GM18498 (cell line): Measurements from ENCODE around the gene CCDC110.

Experiments used
- ATAC-seq: cut with Tn5 transposase; IDR thresholded peaks from one replicate; pipeline ENCODE4 v1.9.1; 2021; ENCODE audit warnings: mild to moderate bottlenecking, moderate library complexity; ENCODE audit not compliant: unreplicated experiment

CCDC110 gene

GRCh38 chr4:185424905-185425646 lies 46.5 kb downstream of the CCDC110 start:
- ATAC-seq = peak; percentile 2

- no peak for ATAC-seq
Observed at GRCh38 chr4:185421366-185422124, 50.0 kb downstream of the CCDC110 start.

- no peak for ATAC-seq
Observed at GRCh38 chr4:185416955-185417354, 54.6 kb downstream of the CCDC110 start.

- ATAC-seq = no peak
Observed at GRCh38 chr4:185412412-185412811, 59.1 kb downstream of the CCDC110 start.

GRCh38 chr4:185411849-185412248 lies 59.7 kb downstream of the CCDC110 start:
- ATAC-seq = no peak

- ATAC-seq = no peak
Observed at GRCh38 chr4:185408432-185408831, 63.1 kb downstream of the CCDC110 start.

- no peak for ATAC-seq
Observed at GRCh38 chr4:185405296-185405999, 66.1 kb downstream of the CCDC110 start.

- no peak for ATAC-seq
Observed at GRCh38 chr4:185404031-185404430, 67.5 kb downstream of the CCDC110 start.

GRCh38 chr4:185399466-185399865 lies 72.1 kb downstream of the CCDC110 start:
- no peak for ATAC-seq

- ATAC-seq = no peak
Observed at GRCh38 chr4:185398618-185399017, 72.9 kb downstream of the CCDC110 start.

- no peak for ATAC-seq
Observed at GRCh38 chr4:185396724-185397385, 74.7 kb downstream of the CCDC110 start, which contains the start of gene ANKRD37. ANKRD37 (plus strand) TSS chr4:185396841; CDS start chr4:185396924, 83 bp downstream.

GRCh38 chr4:185395956-185396723 lies 75.4 kb downstream of the CCDC110 start:
- ATAC-seq = peak; percentile 86

- no peak for ATAC-seq
Observed at GRCh38 chr4:185395238-185395955, 76.1 kb downstream of the CCDC110 start, which contains the start of gene LRP2BP. LRP2BP (minus strand) TSS chr4:185395924; CDS start chr4:185378186, 17,738 bp downstream.
